DMS114 treated with DMSO at 0.1 percent for 48 hours (cell line): ENCODE measurements around the gene PRELID1.
A peak's percentile ranks its signal among the peaks of the same experiment; 100 is the strongest.
"Not testable (repeated sequence)": the region's sequence is repeated elsewhere in the genome, so short reads cannot be mapped to it uniquely, and the experiment has no call there.

ENCODE experiments used
- DNase-seq: peaks from one replicate; lab custom pipeline; 2025; ENCODE audit not compliant: unreplicated experiment; lab: John Stamatoyannopoulos, UW

PRELID1 gene

DNA sequence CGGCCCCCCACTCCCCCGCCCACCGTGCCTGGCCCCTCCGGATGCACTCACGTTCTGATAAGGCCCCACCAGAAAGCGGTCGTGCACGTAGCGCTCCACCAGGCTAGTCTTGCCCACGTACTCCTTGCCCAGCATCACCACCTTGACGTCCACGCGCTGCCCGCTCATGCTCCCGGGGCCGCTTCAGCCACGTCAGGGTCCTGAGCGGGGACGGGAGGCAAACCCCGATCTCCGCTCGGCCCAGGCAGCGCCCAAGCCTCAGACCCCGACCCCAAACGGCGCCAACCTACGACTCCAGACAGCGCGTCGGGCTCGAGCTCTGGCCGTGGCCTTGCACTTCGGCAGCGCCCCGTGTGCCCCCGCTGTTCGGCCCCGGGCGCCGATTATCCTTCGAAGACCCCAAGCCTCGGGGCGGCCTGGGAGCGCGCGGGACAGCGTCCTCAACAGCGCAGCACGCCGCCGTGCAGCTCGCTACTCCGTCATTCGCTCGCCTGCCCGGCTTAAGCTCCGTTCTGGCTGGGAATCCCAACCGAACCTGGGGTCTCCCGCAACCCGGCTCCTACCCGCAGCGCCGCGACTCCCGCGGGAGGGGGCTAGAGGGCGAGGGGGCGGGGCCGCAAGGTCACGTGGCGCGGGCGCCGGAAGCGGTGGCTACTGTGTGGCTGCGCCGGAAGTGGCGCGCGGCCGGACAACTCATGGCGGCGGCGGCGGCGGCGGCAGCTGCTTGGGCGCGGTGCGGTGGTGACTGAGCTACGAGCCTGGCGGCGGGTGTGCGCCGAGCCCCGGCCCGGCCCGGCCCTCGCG, at the start of gene PRELID1, which contains the start of gene RAB24:
PRELID1 (plus strand) TSS at position 679 of the 804 bp plus-strand sequence. CDS start 187 bp downstream, outside the sequence.
RAB24 (minus strand) TSS at position 599 of the 804 bp plus-strand sequence; CDS start at position 168, 431 bp downstream.
- DNase-seq, result peak; percentile 54

DNA sequence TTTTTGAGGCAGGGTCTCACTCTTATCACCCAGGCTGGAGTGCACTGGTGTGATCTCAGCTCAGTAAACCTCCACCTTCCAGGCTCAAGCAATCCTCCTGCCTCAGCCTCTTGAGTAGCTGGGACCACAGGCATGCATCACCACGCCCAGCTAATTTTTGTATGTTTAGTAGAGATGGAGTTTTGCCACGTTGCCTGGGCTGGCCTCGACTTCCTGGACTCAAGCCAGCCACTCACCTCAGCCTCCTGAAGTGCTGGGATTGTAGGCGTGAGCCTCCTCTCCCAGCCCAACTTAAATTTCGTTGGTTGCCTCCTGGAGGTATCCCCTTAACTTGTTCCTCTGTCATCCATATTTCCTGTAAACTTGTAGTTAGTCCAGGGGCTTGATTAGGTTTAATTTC, 47.3 kb upstream of the PRELID1 start:
- no peak for DNase-seq

DNA sequence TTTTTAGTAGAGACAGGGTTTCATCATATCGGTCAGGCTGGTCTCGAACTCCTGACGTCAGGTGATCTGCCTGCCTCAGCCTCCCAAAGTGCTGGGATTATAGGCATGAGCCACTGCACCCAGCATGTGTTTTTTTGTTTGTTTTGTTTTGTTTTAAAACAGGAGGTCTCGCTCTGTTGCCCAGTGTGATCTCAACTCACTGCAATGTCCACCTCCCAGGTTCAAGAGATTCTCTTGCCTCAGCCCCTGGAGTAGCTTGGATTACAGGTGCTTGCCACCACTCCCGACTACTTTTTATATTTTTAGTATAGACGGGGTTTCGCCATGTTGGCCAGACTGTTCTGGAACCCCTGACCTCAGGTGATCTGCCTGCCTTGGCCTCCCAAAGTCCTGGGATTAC, 44.9 kb upstream of the PRELID1 start:
- not testable (repeated sequence) for DNase-seq

GRCh38 chr5:177260961-177261360, 42.6 kb upstream of the PRELID1 start:
- no peak for DNase-seq

GRCh38 chr5:177261510-177261909, 42.1 kb upstream of the PRELID1 start:
- no peak for DNase-seq

DNA sequence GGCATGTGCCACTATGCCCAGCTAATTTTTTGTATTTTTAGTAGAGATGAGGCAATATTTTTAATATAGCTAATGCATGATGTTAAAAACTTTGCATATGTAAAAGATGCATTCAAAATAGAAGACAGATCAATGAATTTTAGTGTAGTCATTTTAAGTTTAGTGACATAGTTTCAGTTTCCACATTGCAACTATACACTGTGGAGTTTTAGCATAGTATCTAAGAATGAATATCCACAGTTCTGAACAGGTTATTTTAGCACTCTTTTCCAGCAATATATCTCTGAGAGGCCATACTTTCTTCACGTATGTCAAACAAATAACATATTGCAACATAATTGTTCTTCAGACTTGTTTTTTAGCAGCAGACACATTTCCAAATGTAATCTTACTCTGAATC, 39.4 kb upstream of the PRELID1 start:
- no peak for DNase-seq

GRCh38 chr5:177265395-177265794, 38.2 kb upstream of the PRELID1 start:
- no peak for DNase-seq

DNA sequence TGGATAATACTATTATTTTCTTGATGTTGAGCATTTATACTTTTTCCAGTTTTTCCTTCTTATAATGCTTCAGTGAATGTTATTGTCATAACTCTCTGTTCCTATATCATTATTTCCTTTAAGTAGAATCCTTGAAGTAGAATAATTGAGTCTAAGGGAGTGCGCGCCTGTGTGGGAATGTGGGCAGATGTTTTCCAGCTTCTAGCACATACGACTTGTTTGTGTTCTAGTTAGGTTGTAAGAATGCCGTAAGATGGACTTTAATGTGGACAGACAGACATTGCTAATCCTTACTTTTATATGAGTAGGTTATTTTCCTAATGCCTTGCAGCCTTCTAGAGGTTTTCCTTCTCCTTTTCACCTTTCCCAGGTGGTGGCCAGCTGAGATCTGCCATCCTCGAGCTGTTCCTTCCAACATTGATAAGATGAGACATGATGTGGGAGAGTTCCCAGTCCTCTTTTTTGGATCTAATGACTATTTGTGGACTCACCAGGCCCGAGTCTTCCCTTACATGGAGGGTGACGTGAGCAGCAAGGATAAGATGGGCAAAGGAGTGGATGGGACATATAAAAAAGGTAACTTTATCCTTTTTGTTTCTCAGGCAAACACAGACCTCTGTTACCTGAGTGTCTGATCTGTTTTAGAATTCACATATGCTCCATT, 34.2 kb upstream of the PRELID1 start:
- DNase-seq, result no peak

DNA sequence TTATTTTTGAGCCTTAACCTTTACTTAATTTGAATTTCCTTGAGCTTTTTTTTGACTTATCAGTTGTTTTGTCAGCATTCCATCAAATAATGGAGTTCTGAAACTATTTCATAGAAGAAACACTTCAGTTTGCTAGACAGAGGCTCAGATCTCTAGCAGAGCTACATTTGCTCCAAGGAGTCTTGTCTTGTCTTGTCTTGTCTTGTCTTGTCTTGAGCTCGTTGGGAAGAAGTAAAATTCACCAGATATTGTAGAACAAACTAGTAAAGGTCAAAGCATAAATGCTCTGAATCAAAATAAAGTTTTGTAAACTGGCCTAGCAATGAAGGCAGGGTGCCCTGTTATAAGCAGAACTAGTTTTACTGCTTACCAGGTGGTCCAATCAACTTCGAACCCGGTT, 33.6 kb upstream of the PRELID1 start:
- no peak for DNase-seq

DNA sequence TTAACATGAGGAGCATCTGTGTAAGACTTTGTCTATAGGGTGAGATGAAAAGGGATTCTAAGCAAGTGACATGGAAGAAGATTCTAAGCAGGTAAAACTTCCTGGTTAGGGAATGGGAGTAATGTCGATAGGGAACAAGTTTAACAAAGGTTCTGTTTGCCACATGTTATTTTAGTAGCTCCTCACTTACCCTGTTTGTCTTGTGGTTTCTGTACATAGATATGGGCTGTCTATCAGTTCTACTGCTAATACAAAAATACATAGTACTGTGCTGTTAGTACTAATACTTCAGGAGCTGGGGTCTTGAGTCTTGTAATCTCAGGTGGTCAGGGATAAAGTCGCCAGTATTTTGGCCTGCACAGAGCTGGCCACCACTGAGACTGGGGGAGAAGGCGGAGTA, 32.9 kb upstream of the PRELID1 start:
- no peak for DNase-seq

- DNase-seq, result no peak
Measured at GRCh38 chr5:177271113-177271512, 32.5 kb upstream of the PRELID1 start.

DNA sequence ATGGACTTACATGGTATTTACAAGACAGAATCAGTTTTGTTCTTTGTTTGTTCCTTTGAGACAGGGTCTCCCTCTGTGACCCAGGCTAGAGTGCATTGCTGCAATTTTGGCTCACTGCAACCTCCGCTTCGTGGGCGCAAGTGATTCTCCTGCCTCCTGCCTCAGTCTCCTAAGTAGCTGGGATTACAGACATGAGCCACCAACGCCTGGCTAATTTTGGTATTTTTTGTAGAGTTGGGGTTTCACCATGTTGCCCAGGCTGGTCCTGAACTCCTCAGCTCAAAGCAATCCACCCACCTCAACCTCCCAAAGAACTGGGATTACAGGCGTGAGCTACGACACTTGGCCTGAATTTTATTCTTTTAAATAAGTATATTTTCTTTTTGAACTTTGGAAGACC, 27.7 kb upstream of the PRELID1 start:
- no peak for DNase-seq

GRCh38 chr5:177276886-177277285, 26.7 kb upstream of the PRELID1 start:
- DNase-seq, result no peak

GRCh38 chr5:177288191-177288590, 15.4 kb upstream of the PRELID1 start:
- DNase-seq, result no peak

DNA sequence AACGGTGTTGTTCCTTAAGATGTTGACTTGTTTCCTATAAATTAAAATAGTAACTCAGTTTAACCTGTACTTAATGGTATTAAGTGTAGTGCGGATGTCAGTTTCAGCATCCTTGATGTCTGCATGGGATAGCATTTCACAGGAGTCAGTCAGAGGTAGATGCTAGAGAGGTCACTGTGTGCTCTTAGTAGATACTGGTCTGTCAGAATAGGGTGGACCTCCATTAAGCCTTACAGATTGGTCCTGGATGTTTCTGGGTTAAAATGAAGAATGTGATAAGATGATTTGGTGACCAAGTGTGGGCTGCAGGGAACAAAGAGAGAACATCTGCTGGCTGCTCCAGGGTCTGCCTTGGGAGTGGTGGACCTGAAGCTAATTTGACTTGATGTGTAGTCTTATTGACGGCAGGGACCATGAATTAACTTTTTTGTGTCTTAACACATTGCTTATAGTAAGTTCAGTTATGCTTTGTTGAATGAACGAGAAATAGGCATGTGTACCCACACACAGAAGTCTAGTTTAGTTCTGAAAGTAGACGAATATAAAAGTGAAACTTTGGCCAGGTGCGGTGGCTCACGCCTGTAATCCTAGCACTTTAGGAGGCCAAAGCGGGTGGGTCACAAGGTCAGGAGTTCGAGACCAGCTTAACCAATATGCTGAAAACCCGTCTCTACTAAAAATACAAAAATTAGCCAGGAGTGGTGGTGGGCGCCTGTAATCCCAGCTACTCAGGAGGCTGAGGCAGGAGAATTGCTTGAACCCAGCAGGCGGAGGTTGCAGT, 12.6 kb upstream of the PRELID1 start:
- no peak for DNase-seq

- DNase-seq, result no peak
Measured at GRCh38 chr5:177291735-177292134, 11.9 kb upstream of the PRELID1 start.

GRCh38 chr5:177293819-177294581, 9.6 kb upstream of the PRELID1 start:
- DNase-seq, result no peak

GRCh38 chr5:177294632-177295031, 9.0 kb upstream of the PRELID1 start:
- DNase-seq, result no peak

- DNase-seq, result no peak
Measured at GRCh38 chr5:177295924-177296323, 7.7 kb upstream of the PRELID1 start.

GRCh38 chr5:177296581-177296980, 7.0 kb upstream of the PRELID1 start:
- no peak for DNase-seq

GRCh38 chr5:177297922-177298321, 5.7 kb upstream of the PRELID1 start:
- no peak for DNase-seq
